WTC11 (cell line): ENCODE results near the gene CD80.

Source experiments
- CREB1 ChIP-seq: sonication (generic); formaldehyde crosslinking; IDR thresholded peaks from 2 replicates; pipeline ENCODE4 v1.8.0; 2023; ENCODE audit warnings: mild to moderate bottlenecking, missing genetic modification reagents
- FOXJ3 ChIP-seq: sonication (generic); formaldehyde crosslinking; IDR thresholded peaks from 2 replicates; pipeline ENCODE4 v1.9.0; 2021; ENCODE audit warnings: missing genetic modification reagents, mild to moderate bottlenecking, borderline replicate concordance
- FOXP1 ChIP-seq: sonication (generic); formaldehyde crosslinking; IDR thresholded peaks from 2 replicates; pipeline ENCODE4 v1.8.0; 2022; ENCODE audit warnings: missing genetic modification reagents, mild to moderate bottlenecking, moderate library complexity, borderline replicate concordance
- IRF1 ChIP-seq: sonication (generic); formaldehyde crosslinking; IDR thresholded peaks from 2 replicates; pipeline ENCODE4 v1.8.0; 2023; ENCODE audit warnings: missing genetic modification reagents
- MAX ChIP-seq: sonication (generic); formaldehyde crosslinking; IDR thresholded peaks from 2 replicates; pipeline ENCODE4 v1.8.0; 2022; ENCODE audit warnings: mild to moderate bottlenecking, missing genetic modification reagents
- SP1 ChIP-seq: sonication (generic); formaldehyde crosslinking; conservative IDR thresholded peaks from 2 replicates; pipeline ENCODE4 v1.8.1; 2022; ENCODE audit warnings: missing genetic modification reagents
- USF1 ChIP-seq: sonication (generic); formaldehyde crosslinking; IDR thresholded peaks from 2 replicates; pipeline ENCODE4 v1.8.0; 2022; ENCODE audit warnings: mild to moderate bottlenecking, missing genetic modification reagents
- ZNF263 ChIP-seq: sonication (generic); formaldehyde crosslinking; IDR thresholded peaks from 2 replicates; pipeline ENCODE4 v1.8.1; 2022; ENCODE audit warnings: low read depth, mild to moderate bottlenecking, moderate library complexity, missing genetic modification reagents
- TF ChIP-seq, protein P1 (sequence below): fragments of 200-600 bp; IDR thresholded peaks from 2 replicates; pipeline ENCODE4 v1.8.0; 2022; ENCODE audit warnings: antibody characterized with exemption

- TF ChIP-seq USF1 (CRISPR knock-in tag) (no peak), IRF1 (no peak), MAX (CRISPR knock-in tag) (no peak), SP1 (CRISPR knock-in tag) (no peak), FOXP1 (CRISPR knock-in tag) (no peak), CREB1 (no peak), FOXJ3 (CRISPR knock-in tag) (no peak), ZNF263 (CRISPR knock-in tag) (no peak)
- TF ChIP-seq, protein P1, sequence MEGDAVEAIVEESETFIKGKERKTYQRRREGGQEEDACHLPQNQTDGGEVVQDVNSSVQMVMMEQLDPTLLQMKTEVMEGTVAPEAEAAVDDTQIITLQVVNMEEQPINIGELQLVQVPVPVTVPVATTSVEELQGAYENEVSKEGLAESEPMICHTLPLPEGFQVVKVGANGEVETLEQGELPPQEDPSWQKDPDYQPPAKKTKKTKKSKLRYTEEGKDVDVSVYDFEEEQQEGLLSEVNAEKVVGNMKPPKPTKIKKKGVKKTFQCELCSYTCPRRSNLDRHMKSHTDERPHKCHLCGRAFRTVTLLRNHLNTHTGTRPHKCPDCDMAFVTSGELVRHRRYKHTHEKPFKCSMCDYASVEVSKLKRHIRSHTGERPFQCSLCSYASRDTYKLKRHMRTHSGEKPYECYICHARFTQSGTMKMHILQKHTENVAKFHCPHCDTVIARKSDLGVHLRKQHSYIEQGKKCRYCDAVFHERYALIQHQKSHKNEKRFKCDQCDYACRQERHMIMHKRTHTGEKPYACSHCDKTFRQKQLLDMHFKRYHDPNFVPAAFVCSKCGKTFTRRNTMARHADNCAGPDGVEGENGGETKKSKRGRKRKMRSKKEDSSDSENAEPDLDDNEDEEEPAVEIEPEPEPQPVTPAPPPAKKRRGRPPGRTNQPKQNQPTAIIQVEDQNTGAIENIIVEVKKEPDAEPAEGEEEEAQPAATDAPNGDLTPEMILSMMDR, result no peak
Observed at GRCh38 chr3:119588112-119588511, 28.7 kb upstream of the CD80 start.
